Central memory CD4-positive, alpha-beta T cell (primary cell): Measurements from ENCODE around the gene CAV1.

Experiments
- DNase-seq: peaks from one replicate; pipeline ENCODE4 v3.0.0; 2022

Gene CAV1

DNA sequence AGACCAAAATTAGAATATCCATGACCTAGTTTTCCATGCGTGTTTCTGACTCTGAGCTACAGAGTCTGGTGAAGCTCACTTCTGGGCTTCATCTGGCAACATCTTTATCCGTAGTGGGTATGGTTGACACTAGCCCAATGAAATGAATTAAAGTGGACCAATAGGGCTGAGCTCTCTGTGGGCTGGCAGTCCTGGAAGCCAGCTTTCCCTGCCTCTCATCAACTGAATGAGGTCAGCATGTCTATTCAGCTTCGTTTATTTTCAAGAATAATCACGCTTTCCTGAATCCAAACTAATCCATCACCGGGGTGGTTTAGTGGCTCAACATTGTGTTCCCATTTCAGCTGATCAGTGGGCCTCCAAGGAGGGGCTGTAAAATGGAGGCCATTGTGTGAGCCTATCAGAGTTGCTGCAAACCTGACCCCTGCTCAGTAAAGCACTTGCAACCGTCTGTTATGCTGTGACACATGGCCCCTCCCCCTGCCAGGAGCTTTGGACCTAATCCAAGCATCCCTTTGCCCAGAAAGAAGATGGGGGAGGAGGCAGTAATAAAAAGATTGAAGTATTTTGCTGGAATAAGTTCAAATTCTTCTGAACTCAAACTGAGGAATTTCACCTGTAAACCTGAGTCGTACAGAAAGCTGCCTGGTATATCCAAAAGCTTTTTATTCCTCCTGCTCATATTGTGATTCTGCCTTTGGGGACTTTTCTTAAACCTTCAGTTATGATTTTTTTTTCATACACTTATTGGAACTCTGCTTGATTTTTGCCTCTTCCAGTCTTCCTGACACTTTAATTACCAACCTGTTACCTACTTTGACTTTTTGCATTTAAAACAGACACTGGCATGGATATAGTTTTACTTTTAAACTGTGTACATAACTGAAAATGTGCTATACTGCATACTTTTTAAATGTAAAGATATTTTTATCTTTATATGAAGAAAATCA lies 35.5 kb downstream of the CAV1 start:
- DNase-seq, result no peak

DNA sequence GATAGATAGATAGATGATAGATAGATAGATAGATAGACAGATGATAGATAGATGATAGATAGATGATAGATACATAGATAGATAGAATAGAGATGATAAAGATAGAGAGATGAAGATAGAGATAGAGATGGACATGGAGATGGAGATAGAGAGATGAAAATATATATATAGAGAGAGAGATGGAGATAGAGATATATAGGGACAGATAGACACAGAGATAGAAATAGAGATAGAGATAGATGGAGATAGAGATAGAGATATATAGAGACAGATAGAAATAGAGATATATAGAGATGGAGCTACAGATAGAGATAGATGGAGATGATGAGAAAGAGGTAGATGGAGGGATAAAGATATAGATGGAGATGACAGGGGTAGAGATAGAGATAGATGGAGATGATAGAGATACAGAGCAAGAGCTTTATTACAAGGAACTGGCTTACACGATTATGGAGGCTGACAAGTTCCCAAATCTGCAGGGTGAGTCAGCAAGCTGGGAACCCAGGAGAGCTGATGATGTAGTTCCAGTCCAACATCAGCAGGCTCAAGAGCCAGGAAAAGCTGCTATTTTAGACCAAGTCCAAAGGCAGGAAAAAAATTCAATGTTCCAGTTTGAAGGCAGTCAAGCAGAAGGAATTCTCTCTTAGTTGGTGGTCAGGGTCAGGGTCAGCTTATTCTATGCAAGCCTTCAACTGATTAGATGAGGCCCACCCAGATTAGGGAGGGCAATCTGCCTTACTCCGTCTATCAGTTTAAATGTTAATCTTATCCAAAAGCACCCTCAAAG lies 37.1 kb downstream of the CAV1 start:
- DNase-seq, result no peak

DNA sequence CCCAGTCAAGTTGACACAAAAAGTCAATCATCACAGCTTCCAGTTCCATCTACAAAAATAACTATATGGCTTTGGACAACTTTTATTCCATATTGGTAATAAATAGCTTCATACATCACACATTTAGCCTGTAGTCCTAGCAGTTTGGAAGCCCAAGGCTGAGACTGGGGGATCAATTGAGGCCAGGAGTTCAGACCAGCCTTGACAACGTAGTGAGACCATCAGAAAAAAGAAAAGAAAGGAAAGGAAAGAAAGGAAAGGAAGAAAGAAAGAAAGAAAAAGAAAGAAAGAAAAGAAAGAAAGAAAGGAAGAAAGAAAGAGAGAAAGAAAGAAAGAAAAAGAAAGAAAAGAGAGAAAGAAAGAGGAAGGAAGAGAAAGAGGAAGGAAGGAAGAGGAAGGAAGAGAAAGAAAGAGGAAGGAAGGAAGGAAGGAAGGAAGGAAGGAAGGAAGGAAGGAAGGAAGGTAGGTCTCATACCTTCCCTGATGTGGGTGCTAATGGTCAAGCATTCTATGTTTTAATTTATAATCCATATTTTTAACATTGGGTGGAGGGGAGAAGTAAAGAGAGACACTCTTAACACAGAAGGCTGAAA lies 37.8 kb downstream of the CAV1 start:
- DNase-seq, result no peak

DNA sequence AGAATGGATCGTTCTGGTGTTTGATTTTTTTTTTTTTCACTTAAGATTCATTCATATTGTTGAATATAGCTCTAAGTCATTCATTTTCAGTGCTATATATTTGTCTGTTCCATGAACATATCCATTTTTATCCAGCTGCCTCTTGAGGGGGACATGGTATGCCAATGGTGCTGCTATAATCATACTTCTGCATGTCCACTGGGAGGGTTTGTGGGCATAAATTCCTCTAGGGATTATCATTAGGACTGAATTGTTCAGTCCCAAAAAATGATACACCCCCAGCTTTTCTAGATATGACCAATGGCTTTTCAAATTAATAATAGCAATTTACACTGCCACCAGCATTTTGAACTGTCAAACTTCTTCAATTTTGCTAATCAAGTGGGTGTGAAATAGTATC lies 41.1 kb downstream of the CAV1 start:
- DNase-seq, result no peak

DNA sequence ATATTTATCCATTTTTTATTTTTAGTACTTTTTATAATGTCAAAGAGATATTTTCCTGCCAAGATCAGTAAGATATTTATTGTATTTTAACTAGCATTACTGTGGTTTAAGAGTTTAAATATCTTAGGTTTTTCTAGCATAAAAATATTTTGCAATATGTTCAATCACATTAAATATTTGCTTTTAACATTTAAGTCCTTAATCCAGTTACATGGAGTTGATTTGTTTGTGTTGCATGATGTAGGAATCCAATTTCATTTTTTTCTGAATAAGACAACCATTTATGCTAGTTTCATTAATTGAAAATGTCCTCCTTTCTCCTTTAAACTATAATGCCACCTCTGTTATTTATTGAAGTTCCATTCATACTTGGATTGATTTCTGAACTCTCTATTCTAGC lies 41.8 kb downstream of the CAV1 start:
- DNase-seq, result no peak

DNA sequence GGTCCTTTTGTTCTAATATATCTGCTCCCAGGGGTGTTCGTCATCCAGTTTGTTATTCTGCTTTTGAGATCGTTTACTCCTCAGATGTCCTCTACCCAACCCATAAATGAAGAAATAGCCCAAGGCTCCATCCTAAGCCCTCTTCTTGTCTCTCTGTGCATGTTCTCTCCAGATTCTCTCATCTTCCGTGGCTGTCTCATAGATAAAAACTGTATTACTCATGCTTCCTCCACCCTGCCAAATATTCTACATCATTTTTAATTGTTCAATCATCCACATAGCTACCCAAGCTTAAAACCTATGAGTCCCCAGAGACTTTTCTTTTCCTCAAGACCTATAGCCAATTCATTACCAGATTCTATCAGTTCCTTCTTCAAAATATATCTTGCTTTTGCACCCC lies 44.9 kb downstream of the CAV1 start:
- no peak for DNase-seq

DNA sequence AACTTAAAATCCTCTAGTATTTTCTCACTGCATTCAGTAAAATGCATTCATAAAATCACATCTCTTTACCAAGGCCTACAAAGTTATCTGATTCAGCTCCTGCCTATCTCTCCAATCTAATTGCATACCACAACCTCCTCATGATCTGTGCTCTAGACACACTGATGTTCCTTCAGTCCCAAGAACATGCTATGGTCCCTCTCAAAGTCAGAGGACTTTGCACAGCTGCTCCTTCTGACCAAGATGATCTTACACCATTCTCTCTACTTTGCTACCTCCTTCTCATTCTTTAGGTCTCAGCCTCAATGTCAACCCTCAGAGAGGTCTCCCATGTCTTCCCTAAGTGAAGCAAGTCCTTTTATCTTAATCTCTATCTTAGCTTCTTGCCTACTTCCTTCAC lies 45.5 kb downstream of the CAV1 start:
- DNase-seq, result no peak

DNA sequence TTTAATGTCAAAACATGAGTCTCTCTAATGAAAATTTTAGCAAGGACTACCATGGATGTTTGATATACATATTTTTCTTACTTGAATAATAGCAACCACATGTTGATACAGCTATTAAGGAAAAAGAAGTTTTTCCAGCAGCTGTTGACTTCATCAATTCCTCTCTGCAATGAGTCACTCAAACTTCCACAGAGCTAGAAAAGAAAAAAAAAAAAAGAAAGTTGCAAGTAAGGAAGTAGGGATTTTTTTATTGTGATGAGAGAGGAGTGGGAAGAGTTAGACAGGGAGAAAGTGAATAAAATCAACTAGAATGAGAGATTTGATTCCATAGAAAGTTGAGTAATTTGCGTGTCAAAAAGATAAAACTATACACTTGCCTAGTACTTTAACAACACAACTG lies 46.2 kb downstream of the CAV1 start:
- no peak for DNase-seq

DNA sequence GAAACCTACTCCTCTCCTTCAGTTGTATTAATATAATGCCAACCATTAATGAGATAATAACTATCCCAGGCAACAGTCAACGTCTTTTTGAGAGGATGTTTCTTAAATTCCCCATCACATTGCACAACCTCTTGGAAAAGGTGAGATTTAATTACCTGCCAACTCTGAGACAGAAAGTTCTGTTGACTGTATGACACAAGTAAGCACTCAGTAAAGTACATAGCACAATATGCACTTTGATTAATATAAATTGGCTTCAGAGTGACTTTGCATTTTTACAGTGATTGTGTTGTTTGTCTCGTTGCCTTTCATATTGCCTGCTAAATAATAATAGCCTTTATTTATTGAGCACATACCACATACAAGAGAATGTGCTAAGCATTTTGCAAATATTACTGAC lies 46.7 kb downstream of the CAV1 start:
- DNase-seq, result no peak

DNA sequence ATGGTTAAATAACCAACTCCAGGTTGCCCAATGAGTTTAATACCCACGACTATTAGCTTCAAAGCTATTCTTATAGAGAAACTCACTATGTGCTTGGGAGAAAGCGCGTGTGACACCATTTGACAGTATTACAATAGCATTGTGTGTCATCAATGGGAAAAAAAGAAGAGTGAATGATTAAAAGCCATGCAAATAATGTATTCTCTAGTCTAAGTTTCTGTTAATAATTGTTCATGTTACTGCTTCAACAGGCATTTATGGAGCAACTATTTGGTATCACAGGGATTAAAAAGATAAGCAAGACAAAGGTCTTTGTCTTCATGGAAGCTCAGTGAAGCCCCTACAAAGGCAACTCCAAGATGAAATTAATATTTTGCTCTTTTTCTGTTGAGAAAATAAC lies 47.2 kb downstream of the CAV1 start:
- no peak for DNase-seq

DNA sequence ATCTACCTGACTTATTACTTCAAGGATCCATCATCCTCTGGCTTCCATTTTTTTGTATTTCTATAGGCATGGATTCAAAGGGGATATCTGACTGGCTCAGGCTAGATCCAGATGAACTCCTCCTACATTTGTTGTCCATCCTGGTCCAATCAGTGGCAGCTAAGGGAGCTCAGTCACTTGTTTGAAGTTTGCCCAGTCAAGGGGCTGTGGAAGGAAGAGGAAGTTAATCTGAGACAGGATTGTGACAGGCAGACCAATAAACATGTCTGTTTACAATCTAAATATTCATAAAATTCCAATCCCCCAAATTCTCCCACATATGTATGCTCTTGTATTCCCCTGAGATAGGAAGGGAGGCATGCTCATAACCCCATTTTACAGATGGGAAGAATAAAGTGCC lies 48.7 kb downstream of the CAV1 start:
- no peak for DNase-seq

DNA sequence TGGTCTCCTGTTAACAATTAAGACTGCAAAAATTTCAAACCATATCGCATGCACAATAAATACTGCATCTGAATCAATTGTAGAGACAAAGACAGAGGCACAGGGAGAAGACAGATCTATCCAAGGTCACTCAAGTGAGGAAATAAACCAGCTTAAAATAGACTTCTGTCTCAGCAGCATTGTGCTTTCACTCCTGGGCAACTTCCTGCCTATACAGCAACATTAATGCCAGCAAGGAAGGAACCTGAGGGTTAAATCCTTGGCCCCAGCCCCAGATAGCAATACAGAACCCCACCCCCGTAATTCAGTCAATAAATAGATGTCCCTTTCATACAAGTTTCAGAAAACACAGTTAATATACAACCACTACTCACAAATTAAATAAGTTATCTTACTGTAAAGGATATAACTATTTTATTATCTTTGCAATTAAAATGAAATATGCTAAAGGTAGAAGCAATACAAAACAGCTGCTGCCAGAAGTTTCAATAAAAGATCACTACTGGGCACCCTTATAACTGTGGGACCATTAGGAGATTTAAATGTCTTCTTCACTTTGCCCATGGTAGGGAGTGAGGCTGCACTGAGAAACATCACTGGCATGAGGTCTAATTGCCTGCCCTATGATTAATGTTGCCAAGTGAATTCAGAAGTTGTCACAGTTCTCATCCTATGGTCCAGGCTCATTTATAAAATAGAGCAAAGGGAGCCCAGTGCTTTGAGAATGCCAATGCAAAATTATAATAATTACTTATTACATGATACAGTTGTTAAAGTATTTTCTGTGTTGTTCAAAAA lies 49.4 kb downstream of the CAV1 start:
- no peak for DNase-seq

DNA sequence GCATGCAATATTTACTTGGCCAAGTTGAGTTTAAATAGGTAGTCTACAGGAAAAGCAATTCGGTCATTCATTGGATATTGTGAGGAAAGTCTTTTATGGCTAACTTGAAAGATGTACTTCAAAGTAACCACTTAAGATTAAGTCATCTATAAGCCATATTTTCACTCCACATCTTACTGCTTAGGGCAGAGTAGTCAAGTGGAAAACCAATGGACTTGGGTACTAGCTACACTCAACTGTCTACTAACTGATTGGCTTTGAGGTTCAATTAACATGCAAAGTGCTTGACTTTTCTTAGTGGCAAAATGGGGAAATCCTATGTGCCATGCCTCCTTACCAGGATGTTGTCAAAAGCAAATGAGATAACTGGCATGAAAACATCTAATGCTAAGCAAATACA lies 51.0 kb downstream of the CAV1 start:
- no peak for DNase-seq

DNA sequence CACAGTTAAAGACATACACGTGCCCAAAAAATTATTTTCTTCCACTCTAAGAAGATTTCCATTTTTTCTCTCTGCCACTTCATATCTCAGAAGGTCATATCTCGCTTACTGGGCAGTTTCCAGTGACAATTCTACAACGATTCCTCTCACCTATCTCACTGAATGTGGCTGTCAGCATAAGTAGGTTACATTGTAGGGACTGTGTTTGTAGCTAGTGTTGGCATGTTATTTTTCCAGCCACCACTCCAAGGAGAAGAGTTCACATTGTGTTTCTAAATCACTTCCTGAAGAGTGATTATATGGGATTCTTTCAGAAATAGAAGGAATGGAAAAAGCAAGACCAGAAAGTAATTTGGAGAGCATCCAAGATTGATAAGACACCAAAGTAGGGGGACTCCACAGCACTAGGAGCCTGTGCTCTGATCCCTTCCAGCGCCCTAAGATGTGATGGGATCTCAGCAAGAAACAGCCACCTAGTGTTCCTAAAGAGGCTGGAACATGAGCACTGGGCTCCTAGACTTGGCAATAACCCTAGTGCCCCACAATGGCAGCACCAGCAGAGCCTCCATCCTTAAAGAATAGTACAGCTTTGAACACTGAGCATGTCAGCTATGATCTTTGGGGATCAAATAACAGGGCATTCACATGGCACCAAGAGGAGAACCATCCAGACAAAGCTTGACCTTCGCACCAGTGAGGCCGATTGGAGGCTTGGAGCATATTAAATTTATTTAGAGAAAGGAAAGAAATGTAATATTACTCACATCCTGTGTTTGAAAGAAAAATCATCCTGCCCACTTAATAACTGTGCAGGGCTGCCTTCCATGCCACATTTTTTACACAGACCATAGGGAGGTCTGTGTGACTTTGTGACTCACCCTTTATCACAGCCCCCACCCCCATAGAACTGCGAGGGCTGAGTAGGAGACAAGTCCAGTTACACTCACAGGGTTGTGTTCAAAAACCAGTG lies 51.8 kb downstream of the CAV1 start:
- DNase-seq, result no peak

DNA sequence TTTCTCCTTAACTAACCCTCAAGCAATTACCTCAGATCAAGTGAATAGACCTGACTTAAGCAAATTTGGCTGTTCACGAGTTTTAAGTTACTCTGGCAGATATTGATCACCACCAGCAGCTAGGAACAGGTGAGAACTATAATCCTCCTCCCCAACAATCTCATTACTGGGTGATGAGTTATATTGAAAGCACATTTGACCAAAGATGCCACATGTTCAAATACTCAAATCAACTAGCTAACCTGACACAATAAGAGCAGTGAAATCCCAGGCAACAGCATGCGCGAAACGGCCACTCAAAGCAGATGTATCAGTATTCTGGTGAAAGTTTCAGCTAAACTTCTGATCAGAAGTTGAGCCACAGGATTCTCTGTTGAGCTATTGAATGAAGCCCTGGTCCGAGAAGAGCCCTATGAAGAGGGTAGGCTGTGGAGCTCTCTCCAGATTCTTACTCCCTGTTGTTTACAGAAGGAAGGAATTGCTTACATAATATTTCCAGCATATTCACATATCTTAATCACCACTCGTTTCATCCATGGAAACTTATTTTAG lies 52.6 kb downstream of the CAV1 start:
- DNase-seq, result no peak

DNA sequence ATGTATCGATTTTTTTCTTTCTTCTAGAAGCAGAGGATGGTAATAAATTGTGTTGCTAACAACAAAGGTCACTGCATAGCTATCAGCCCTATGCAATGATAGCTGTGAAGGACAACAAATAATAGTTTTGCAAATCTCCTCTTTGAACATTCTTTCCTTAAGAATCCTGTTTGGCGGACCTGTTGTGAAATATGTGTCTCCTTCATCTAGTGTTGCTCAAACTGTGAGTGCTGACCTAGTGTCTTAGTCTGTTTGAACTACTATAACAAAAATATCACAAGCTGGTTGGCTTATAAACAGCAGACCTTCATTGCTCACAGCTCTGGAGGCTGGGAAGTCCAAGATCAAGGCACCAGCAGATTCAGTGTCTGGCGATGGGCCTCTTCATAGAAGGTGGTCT lies 53.7 kb downstream of the CAV1 start:
- no peak for DNase-seq

DNA sequence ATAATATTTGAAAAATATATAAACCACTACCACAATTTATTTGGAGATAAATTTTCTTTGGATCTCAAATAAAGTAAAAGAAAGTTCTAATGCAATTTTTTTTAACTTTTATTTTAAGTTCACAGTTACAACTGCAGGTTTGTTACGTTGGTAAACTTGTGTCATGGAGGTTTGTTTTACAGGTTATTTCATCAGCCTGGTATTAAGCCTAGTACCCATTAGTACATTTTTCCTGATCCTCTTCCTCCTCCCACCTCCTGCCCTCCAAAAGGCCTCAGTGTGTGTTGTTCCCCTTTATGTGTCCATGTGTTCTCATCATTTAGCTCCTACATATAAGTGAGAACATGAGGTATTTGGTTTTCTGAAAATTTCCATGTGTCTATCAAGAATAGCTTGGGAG lies 54.5 kb downstream of the CAV1 start:
- no peak for DNase-seq

DNA sequence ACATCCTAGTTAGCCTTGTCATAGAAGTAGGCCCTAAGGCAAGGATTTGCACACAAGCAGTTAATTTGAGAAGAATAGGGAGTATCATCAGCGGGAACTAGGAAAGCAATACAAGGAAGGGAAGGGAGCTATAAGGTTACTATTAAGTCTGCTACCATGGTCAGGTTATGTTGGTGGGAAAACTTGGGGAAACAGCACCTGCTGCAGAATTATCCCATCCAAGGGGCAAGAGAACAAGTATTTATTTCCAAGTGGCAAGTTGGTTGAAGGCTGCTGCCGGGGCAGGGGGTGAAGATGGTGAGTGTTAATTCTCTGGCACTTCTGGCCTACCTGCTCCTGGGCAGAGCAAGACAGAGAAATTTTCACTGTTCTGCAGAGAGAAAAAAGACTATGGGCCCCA lies 55.0 kb downstream of the CAV1 start:
- no peak for DNase-seq

DNA sequence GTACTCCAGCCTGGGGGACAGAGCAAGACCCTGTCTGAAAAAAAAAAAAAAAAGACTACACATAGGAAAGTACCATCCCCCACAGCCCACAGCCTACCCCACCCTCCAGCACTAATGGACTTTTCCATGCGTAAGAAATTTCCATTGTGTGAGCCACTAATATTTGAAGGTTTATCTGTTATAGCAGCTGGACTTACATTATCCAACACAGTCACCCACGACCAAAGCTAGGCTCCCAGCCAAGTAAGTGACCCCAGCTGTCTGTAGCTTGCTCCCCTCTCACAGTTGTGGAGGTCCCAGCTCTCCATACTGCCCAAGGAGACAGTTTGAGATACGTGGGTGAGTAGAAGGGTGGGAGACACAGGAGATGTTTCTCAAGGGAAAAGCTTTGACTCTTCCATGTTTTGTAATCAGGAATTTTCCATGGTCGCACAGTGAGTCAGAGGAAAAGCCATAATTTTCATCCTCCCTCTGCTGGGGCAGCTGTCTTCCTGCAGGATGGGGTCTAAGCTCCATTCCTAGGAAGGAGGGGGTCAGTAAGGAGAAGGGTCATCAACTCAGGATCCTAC lies 57.4 kb downstream of the CAV1 start:
- no peak for DNase-seq

DNA sequence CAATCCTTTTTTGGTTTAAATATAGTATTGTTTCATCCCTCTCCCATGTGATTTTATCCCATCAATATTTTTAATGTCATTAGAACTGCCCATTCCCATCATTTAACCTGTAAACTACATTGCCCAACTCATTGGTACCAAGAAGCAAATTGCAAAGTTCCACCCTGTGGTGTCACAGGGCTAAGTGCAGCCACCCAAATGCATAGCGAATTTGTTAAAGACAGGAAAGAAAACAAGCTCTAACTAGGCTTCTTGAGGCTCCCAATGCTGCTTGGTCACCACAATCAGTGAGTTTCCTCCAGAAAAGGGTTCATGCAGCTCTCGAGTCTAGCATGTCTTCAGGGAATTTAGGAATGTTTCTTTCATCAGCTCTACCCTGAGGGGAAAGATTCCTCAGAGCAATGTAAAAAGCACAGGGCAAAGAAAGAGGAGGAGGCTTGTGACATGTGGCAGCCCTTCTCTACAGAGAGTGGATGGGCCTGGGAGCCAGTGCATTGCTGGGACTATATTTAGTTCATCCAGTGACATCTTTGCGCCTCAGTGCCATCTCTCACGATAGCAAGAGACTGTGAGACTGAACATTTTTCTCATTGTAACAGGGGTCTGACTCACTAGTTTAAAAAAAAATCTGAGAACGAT lies 58.1 kb downstream of the CAV1 start:
- DNase-seq, result no peak
